Lower lobe of right lung (tissue), 2 donors: ENCODE measurements around the gene ECEL1. TPM values are rescaled to one million over a fixed set of nuclear protein-coding genes. Genes with fewer than 3 reads are reported as not detected.

Experiments used
- ATAC-seq, 2 donors: fragments of 200-7000 bp; cut with Tn5 transposase; one replicate each; pipeline ENCODE4 v1.9.1; 2020 to 2022; ENCODE audit warnings: mild to moderate bottlenecking in 2 of 2, moderate library complexity in 2 of 2
- DNase-seq: peaks from one replicate; pipeline ENCODE4 v3.0.0-alpha.2; 2020
- H3K27ac ChIP-seq: fragments of 200-600 bp; one replicate; pipeline ENCODE4 v1.8.0; 2022
- H3K27me3 ChIP-seq: fragments of 200-600 bp; one replicate; pipeline ENCODE4 v1.8.0; 2022; ENCODE audit warnings: low read depth
- H3K36me3 ChIP-seq: fragments of 200-600 bp; one replicate; pipeline ENCODE4 v1.8.0; 2022; ENCODE audit warnings: mild to moderate bottlenecking
- H3K4me1 ChIP-seq: fragments of 200-600 bp; one replicate; pipeline ENCODE4 v1.8.0; 2022
- H3K4me3 ChIP-seq: fragments of 200-600 bp; one replicate; pipeline ENCODE4 v1.8.0; 2022; ENCODE audit warnings: mild to moderate bottlenecking
- H3K9me3 ChIP-seq: fragments of 200-600 bp; one replicate; pipeline ENCODE4 v1.8.0; 2022
- intact Hi-C: fragments of 100-400 bp; cut with DNase I; formaldehyde crosslinking; loops from one replicate; pipeline ENCODE4 v1.11.0; 2022
- total RNA-seq: library from RNA; stranded (reverse); fragmentation: NEBNext Ultra II Directional; extraction: Animal tissue kit (Norgen Biotek cat#: 25700); gene quantifications from one replicate; pipeline ENCODE4 v1.2.1, GENCODE V29; 2021
- TF ChIP-seq, protein P1 (sequence below): fragments of 200-600 bp; IDR thresholded peaks from one replicate; pipeline ENCODE4 v1.8.0; 2022; ENCODE audit warnings: antibody characterized with exemption, mild to moderate bottlenecking
- donor health status: DM: no; HTN: yes; CAD: no; lungs with severe emphysema.

Gene ECEL1
- total RNA-seq, 1 donor from 2014 or later = 1.0 TPM

DNA sequence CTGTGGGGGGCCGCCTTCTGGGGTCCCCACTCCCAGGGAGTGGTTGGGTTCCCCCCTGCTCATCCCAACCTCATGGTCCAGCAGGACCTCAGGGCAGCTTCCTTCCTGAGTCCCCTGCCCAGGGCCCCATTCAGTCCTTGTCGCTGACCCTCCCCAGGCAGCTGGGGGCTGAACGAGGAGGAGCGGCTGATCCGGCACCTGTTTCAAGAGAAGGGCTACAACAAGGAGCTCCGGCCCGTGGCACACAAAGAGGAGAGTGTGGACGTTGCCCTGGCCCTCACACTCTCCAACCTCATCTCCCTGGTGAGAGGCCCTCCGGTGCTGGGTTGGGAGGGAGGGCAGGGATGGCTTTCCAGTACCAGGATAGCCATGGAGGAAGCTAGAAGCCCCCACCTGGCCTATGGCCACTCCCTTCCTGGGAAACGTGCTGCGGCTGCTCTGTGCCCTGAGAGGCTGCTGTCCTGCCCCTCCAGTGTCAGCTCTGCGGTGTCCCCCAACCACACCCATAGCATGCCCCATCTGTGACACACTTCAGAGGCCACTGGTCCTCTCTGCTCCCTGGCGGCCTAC is 38.8 kb upstream of the ECEL1 start:
- no peak for ATAC-seq

GRCh38 chr2:232525791-232526371 is 38.2 kb upstream of the ECEL1 start, which contains the start of gene CHRND:
TSS of gene CHRND (plus strand) at chr2:232526160. CDS start at chr2:232526216, 56 bp downstream.
- Histone ChIP-seq H3K27me3 (peaks cover 74% of the 10 kb centered on the region), H3K9me3 (no peaks in the 10 kb centered on the region), H3K4me3 (no peak within 1 kb of the TSS), H3K36me3 (no peaks in the 10 kb centered on the region), H3K4me1 (peaks cover 23% of the 10 kb centered on the region), H3K27ac (no peak within 1 kb of the TSS)
- intact Hi-C loops = no loop called here
- TF ChIP-seq, protein P1, sequence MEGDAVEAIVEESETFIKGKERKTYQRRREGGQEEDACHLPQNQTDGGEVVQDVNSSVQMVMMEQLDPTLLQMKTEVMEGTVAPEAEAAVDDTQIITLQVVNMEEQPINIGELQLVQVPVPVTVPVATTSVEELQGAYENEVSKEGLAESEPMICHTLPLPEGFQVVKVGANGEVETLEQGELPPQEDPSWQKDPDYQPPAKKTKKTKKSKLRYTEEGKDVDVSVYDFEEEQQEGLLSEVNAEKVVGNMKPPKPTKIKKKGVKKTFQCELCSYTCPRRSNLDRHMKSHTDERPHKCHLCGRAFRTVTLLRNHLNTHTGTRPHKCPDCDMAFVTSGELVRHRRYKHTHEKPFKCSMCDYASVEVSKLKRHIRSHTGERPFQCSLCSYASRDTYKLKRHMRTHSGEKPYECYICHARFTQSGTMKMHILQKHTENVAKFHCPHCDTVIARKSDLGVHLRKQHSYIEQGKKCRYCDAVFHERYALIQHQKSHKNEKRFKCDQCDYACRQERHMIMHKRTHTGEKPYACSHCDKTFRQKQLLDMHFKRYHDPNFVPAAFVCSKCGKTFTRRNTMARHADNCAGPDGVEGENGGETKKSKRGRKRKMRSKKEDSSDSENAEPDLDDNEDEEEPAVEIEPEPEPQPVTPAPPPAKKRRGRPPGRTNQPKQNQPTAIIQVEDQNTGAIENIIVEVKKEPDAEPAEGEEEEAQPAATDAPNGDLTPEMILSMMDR = no peak
- no peak for ATAC-seq
- no peak for DNase-seq

More for the DNA sequence above, 38.8 kb upstream of the ECEL1 start:
- TF ChIP-seq, protein P1 = no peak
- H3K27me3 ChIP-seq = peaks cover 69% of the 10 kb centered on the region
- H3K9me3 ChIP-seq = no peaks in the 10 kb centered on the region
- no peak overlapping the region for H3K4me3 ChIP-seq
- H3K36me3 ChIP-seq = no peaks in the 10 kb centered on the region
- intact Hi-C loops = no loop called here
- no peak overlapping the region for H3K27ac ChIP-seq
- no peak for DNase-seq
- peaks cover 23% of the 10 kb centered on the region for H3K4me1 ChIP-seq

DNA sequence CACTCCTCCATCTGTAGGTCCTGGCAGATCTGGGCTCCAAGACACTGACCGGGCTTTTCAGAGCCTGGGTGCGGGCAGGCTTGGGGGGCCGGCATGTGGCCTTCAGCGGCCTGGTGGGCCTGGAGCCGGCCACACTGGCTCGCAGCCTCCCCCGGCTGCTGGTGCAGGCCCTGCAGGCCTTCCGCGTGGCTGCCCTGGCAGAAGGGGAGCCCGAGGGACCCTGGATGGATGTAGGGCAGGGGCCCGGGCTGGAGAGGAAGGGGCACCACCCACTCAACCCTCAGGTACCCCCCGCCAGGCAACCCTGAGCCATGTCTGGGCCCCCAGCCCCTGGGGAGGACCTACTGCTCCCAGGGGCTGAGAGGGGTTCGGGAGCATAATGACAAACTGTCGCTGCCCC is 37.6 kb upstream of the ECEL1 start:
- intact Hi-C loops = no loop called here
- H3K4me1 ChIP-seq = peaks cover 23% of the 10 kb centered on the region
- no peaks in the 10 kb centered on the region for H3K9me3 ChIP-seq
- peaks cover 77% of the 10 kb centered on the region for H3K27me3 ChIP-seq
- TF ChIP-seq, protein P1 = no peak
- no peak overlapping the region for H3K27ac ChIP-seq
- no peak overlapping the region for H3K4me3 ChIP-seq
- no peak for ATAC-seq
- DNase-seq = no peak
- H3K36me3 ChIP-seq = no peaks in the 10 kb centered on the region

GRCh38 chr2:232524771-232525170 is 37.1 kb upstream of the ECEL1 start:
- DNase-seq (no peak), ATAC-seq (no peak)
- intact Hi-C loops = no loop called here
- peaks cover 79% of the 10 kb centered on the region for H3K27me3 ChIP-seq
- no peak overlapping the region for H3K4me3 ChIP-seq
- TF ChIP-seq, protein P1 = no peak
- H3K4me1 ChIP-seq = peaks cover 23% of the 10 kb centered on the region
- no peaks in the 10 kb centered on the region for H3K36me3 ChIP-seq
- H3K9me3 ChIP-seq = no peaks in the 10 kb centered on the region
- H3K27ac ChIP-seq = no peak overlapping the region

DNA sequence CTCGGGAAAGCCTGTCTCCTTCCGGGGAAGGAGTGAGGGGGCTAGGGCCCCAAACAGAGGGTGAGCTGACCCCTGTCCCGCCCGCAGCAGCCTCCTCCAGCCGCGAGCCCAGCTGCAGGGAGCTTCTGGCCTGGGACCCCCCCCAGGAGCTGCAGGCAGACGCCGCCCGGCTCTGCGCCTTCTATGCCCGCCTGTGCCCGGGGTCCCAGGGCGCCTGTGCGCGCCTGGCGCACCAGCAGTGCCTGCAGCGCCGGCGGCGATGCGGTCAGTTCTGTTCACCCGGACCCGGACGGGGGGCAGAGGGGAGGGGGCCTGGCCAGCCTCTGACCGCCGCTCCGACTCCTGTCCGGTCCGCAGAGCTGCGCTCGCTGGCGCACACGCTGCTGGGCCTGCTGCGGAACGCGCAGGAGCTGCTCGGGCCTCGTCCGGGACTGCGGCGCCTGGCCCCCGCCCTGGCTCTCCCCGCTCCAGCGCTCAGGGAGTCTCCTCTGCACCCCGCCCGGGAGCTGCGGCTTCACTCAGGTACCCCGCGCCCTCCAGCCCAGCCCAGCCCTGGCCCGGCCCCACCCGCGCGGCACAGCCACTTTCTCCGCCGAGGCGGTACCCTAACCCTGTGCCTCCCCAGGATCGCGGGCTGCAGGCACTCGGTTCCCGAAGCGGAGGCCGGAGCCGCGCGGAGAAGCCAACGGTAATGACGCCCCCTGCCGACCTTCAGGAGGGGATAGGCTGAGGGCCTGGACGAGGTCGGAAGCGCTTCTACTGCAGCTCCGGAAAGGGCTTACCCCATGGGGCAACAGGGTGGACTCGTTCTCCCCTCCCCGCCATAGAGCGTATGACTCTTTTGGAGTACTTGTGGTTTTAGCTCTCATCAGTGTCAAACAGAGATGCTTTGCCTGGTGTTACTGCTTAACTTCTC is 36.3 kb upstream of the ECEL1 start:
- DNase-seq (no peak), ATAC-seq (no peak)
- TF ChIP-seq, protein P1 = no peak
- H3K4me1 ChIP-seq = peaks cover 23% of the 10 kb centered on the region
- no peaks in the 10 kb centered on the region for H3K9me3 ChIP-seq
- intact Hi-C loops = no loop called here
- peak overlapping the region; percentile 25 for H3K4me3 ChIP-seq
- no peaks in the 10 kb centered on the region for H3K36me3 ChIP-seq
- no peak overlapping the region for H3K27ac ChIP-seq
- H3K27me3 ChIP-seq = peaks cover 83% of the 10 kb centered on the region
